ENCODE measurements around the gene LAMA2.

The LAMA2 gene

GRCh38 chr6:129342796-129343195 is 459.9 kb downstream of the LAMA2 start:
- H3K36me3 ChIP-seq: no peaks in the 10 kb centered on the region
- no peak overlapping the region for H3K27ac ChIP-seq
- no peak for TF ChIP-seq CTCF (IDR thresholded peaks at IDR 0.05; ENCODE audit: low read depth, low read length)
- DNase-seq: no peak
- no peaks in the 10 kb centered on the region for H3K9me3 ChIP-seq (ENCODE audit: severe bottlenecking)
- H3K4me3 ChIP-seq (ENCODE audit: low read depth, low read length): no peak overlapping the region
- H3K27me3 ChIP-seq (ENCODE audit: insufficient read depth, low read depth, severe bottlenecking): no peaks in the 10 kb centered on the region

GRCh38 chr6:129344379-129344778 is 461.4 kb downstream of the LAMA2 start:
- TF ChIP-seq CTCF (IDR thresholded peaks at IDR 0.05; ENCODE audit: low read depth, low read length): no peak
- H3K27ac ChIP-seq: no peak overlapping the region
- no peak for DNase-seq
- no peaks in the 10 kb centered on the region for H3K36me3 ChIP-seq
- H3K27me3 ChIP-seq (ENCODE audit: insufficient read depth, low read depth, severe bottlenecking): no peaks in the 10 kb centered on the region
- no peak overlapping the region for H3K4me3 ChIP-seq (ENCODE audit: low read depth, low read length)
- no peaks in the 10 kb centered on the region for H3K9me3 ChIP-seq (ENCODE audit: severe bottlenecking)

GRCh38 chr6:129345890-129346289 is 463.0 kb downstream of the LAMA2 start:
- no peak for DNase-seq
- Histone ChIP-seq H3K27ac (no peak overlapping the region), H3K4me3 (ENCODE audit: low read depth, low read length) (no peak overlapping the region), H3K9me3 (ENCODE audit: severe bottlenecking) (no peaks in the 10 kb centered on the region), H3K27me3 (ENCODE audit: insufficient read depth, low read depth, severe bottlenecking) (no peaks in the 10 kb centered on the region), H3K36me3 (no peaks in the 10 kb centered on the region)
- no peak for TF ChIP-seq CTCF (IDR thresholded peaks at IDR 0.05; ENCODE audit: low read depth, low read length)

GRCh38 chr6:129346964-129347363 is 464.0 kb downstream of the LAMA2 start:
- TF ChIP-seq CTCF (IDR thresholded peaks at IDR 0.05; ENCODE audit: low read depth, low read length): no peak
- Histone ChIP-seq H3K36me3 (no peaks in the 10 kb centered on the region), H3K9me3 (ENCODE audit: severe bottlenecking) (no peaks in the 10 kb centered on the region), H3K27ac (no peak overlapping the region), H3K27me3 (ENCODE audit: insufficient read depth, low read depth, severe bottlenecking) (no peaks in the 10 kb centered on the region), H3K4me3 (ENCODE audit: low read depth, low read length) (no peak overlapping the region)
- no peak for DNase-seq

- Histone ChIP-seq H3K27me3 (ENCODE audit: insufficient read depth, low read depth, severe bottlenecking) (no peaks in the 10 kb centered on the region), H3K9me3 (ENCODE audit: severe bottlenecking) (no peaks in the 10 kb centered on the region), H3K36me3 (no peaks in the 10 kb centered on the region), H3K4me3 (ENCODE audit: low read depth, low read length) (no peak overlapping the region), H3K27ac (no peak overlapping the region)
- no peak for DNase-seq
- TF ChIP-seq CTCF (IDR thresholded peaks at IDR 0.05; ENCODE audit: low read depth, low read length): no peak
Measured at GRCh38 chr6:129350278-129350677, 467.3 kb downstream of the LAMA2 start.

GRCh38 chr6:129351807-129352206 is 468.9 kb downstream of the LAMA2 start:
- no peaks in the 10 kb centered on the region for H3K36me3 ChIP-seq
- no peak for DNase-seq
- no peaks in the 10 kb centered on the region for H3K9me3 ChIP-seq (ENCODE audit: severe bottlenecking)
- H3K27me3 ChIP-seq (ENCODE audit: insufficient read depth, low read depth, severe bottlenecking): no peaks in the 10 kb centered on the region
- H3K27ac ChIP-seq: no peak overlapping the region
- TF ChIP-seq CTCF (IDR thresholded peaks at IDR 0.05; ENCODE audit: low read depth, low read length): no peak
- H3K4me3 ChIP-seq (ENCODE audit: low read depth, low read length): no peak overlapping the region

Measured in WERI-Rb-1 (cell line).